ENCODE data around the gene STN1. TPM values are rescaled to one million over a fixed set of nuclear protein-coding genes. Genes with fewer than 3 reads are reported as not detected.

The STN1 gene
- total and polyA plus RNA-seq, 5 donors from 2014 or later, result 44.1 to 122 (median 106) TPM

DNA sequence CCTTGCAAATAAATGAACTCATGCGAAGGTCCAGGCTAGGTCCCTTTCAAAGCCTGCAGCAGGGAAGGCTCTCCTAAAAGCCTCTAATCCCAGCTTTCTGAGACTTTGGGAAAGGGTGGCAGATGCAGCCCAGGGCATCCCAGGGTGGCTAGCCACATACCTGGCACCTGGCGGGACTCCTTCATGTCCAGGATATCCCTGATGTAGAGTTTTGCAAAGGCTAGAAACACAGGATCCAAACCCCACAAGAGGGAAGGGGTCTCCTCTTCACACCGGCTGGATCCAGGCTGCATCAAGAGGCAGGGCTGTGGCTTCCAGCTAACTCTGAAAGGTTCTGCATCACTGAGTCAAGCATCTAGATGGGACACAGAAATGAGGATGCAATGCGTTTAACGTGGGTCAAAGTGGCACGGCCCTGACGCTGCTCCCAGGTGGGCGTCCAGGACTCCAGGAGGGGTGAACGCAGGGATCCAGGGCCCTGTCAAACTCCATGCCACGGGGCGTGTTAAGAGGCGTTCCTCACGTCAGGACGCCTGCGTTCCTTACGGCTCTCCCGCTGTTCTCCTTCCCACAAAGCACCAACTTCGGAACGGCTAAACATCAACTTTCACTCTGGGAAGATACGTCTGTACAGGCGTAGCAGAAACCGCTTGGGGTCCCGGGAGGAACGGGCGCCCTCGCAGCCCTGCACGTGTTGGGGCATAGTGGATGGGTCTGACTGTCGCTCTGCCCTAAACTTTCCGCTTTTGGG lies 507 bp downstream of the STN1 start:
- ATAC-seq (ENCODE audit: low read depth in 2 of 2) (no peak), DNase-seq (no peak)
- H3K9me3 Mint-ChIP-seq, result no peaks in the 10 kb centered on the region
- peak overlapping the region; percentile 94 for H3K4me3 ChIP-seq (ENCODE audit: low read depth, low read length)
- peak overlapping the region; percentile 91 for H3K27ac ChIP-seq (ENCODE audit: insufficient read depth, low read length, poor library complexity, severe bottlenecking)
- H3K36me3 Mint-ChIP-seq, result peaks cover 19% of the 10 kb centered on the region
- H3K4me1 Mint-ChIP-seq, result peaks cover 12 to 54% (median 28%) of the 10 kb centered on the region in 4 donors
- peak overlapping the region; percentile 97 to 99 (median 98) for H3K27ac Mint-ChIP-seq
- H3K4me3 Mint-ChIP-seq, result peak overlapping the region; percentile 95 to 99 (median 97)
- no peaks in the 10 kb centered on the region for H3K27me3 ChIP-seq (ENCODE audit: control insufficient read depth, insufficient read depth, low read length)
- no peaks in the 10 kb centered on the region for H3K27me3 Mint-ChIP-seq
- peaks cover 0 to 8% of the 10 kb centered on the region in 2 experiments for H3K9me3 ChIP-seq (ENCODE audit: control insufficient read depth in 2 of 2, low read length in 2 of 2)
- peaks cover 57% of the 10 kb centered on the region for H3K4me1 ChIP-seq (ENCODE audit: control insufficient read depth, insufficient read depth, low read length, poor library complexity, severe bottlenecking)
- no peaks in the 10 kb centered on the region for H3K36me3 ChIP-seq (ENCODE audit: control insufficient read depth, insufficient read depth, low read length)

DNA sequence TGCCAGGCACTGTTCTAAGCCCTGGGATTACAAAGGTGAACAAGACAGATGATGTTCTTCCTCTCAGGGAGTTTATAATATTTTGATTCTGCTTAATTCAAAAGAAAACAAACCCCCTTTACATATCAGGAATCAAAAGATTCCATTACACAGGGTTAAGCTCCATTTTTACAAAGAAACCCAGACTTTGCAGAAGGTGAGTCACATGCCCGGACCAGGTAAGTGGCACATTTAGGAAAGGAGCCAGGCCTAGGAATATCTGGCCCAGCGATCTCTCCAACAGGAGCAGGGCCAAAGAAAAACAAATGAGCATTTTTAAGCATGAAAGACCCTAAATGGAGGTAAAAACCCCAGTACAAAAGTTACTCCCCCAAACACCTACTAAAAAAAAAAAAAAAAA lies 1.1 kb downstream of the STN1 start:
- H3K9me3 Mint-ChIP-seq, result no peaks in the 10 kb centered on the region
- Histone ChIP-seq H3K27me3 (ENCODE audit: control insufficient read depth, insufficient read depth, low read length) (no peaks in the 10 kb centered on the region), H3K9me3 (ENCODE audit: control insufficient read depth in 2 of 2, low read length in 2 of 2) (peaks cover 0 to 8% of the 10 kb centered on the region in 2 experiments), H3K27ac (ENCODE audit: insufficient read depth, low read length, poor library complexity, severe bottlenecking) (peak overlapping the region; percentile 91), H3K4me3 (ENCODE audit: low read depth, low read length) (peak overlapping the region; percentile 94), H3K4me1 (ENCODE audit: control insufficient read depth, insufficient read depth, low read length, poor library complexity, severe bottlenecking) (peaks cover 63% of the 10 kb centered on the region), H3K36me3 (ENCODE audit: control insufficient read depth, insufficient read depth, low read length) (no peaks in the 10 kb centered on the region)
- H3K4me3 Mint-ChIP-seq, result peak overlapping the region; percentile 95 to 99 (median 97)
- peak overlapping the region; percentile 97 to 99 (median 98) for H3K27ac Mint-ChIP-seq
- no peak for ATAC-seq (ENCODE audit: low read depth in 2 of 2)
- H3K36me3 Mint-ChIP-seq, result peaks cover 19% of the 10 kb centered on the region
- peaks cover 12 to 60% (median 32%) of the 10 kb centered on the region in 4 donors for H3K4me1 Mint-ChIP-seq
- no peaks in the 10 kb centered on the region for H3K27me3 Mint-ChIP-seq
- DNase-seq, result peak in 1 of 3 donors; percentile 25

DNA sequence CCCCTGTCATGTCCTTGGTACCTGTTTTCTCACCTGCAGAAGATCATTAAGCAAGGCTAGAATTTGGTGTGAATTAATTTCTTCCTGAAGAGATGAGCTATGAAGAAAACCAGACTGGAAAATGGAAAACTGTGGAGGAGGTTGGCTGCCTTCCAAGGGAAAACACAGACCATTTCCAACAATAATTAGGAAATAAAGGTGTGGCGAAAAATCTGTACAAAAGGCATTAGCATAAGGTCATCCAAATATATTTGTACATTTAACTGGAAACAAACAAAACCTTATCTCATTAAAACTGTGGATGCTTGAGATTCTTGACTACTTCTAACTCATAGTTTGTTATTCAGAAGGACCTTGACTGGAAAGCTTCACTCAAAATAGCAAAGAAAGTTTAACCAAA lies 1.7 kb downstream of the STN1 start:
- Mint-ChIP-seq H3K27ac (peak overlapping the region; percentile 97 to 99 (median 98)), H3K9me3 (no peaks in the 10 kb centered on the region), H3K36me3 (peaks cover 19% of the 10 kb centered on the region), H3K4me1 (peaks cover 17 to 67% (median 37%) of the 10 kb centered on the region in 4 donors), H3K4me3 (peak overlapping the region; percentile 95 to 99 (median 97)), H3K27me3 (no peaks in the 10 kb centered on the region)
- ATAC-seq (ENCODE audit: low read depth in 2 of 2) (no peak), DNase-seq (no peak)
- Histone ChIP-seq H3K4me3 (ENCODE audit: low read depth, low read length) (peak overlapping the region; percentile 94), H3K27me3 (ENCODE audit: control insufficient read depth, insufficient read depth, low read length) (no peaks in the 10 kb centered on the region), H3K9me3 (ENCODE audit: control insufficient read depth in 2 of 2, low read length in 2 of 2) (peaks cover 0 to 8% of the 10 kb centered on the region in 2 experiments), H3K36me3 (ENCODE audit: control insufficient read depth, insufficient read depth, low read length) (no peaks in the 10 kb centered on the region), H3K27ac (ENCODE audit: insufficient read depth, low read length, poor library complexity, severe bottlenecking) (peak overlapping the region; percentile 91), H3K4me1 (ENCODE audit: control insufficient read depth, insufficient read depth, low read length, poor library complexity, severe bottlenecking) (peaks cover 69% of the 10 kb centered on the region)

DNA sequence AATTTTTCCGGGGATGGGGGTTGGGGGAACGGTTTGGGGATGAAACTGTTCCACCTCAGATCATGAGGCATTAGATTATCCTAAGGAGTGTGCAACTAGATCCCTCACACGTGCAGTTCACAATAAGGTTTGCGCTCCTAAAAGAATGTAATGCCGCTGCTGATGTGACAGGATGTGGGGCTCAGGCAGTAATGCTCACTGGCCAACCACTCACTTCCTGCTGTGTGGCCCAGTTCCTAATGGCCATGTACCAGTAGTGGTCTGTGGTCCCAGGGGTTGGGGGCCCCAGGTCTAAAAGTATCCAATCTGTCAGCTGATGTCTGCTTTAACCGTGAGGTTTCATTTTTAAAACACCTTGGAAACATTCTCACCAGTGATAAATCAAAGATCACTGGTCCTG lies 2.2 kb downstream of the STN1 start:
- H3K9me3 ChIP-seq (ENCODE audit: control insufficient read depth in 2 of 2, low read length in 2 of 2), result peaks cover 0 to 8% of the 10 kb centered on the region in 2 experiments
- peak overlapping the region; percentile 94 for H3K4me3 ChIP-seq (ENCODE audit: low read depth, low read length)
- peak overlapping the region; percentile 95 to 99 (median 97) for H3K4me3 Mint-ChIP-seq
- H3K27me3 Mint-ChIP-seq, result no peaks in the 10 kb centered on the region
- H3K27ac Mint-ChIP-seq, result peak overlapping the region; percentile 97 to 99 (median 98)
- H3K27ac ChIP-seq (ENCODE audit: insufficient read depth, low read length, poor library complexity, severe bottlenecking), result peak overlapping the region; percentile 91
- H3K27me3 ChIP-seq (ENCODE audit: control insufficient read depth, insufficient read depth, low read length), result no peaks in the 10 kb centered on the region
- peak; percentile 19 to 74 (median 45) for DNase-seq
- H3K4me1 ChIP-seq (ENCODE audit: control insufficient read depth, insufficient read depth, low read length, poor library complexity, severe bottlenecking), result peaks cover 73% of the 10 kb centered on the region
- no peaks in the 10 kb centered on the region for H3K36me3 ChIP-seq (ENCODE audit: control insufficient read depth, insufficient read depth, low read length)
- peaks cover 21 to 71% (median 40%) of the 10 kb centered on the region in 4 donors for H3K4me1 Mint-ChIP-seq
- H3K36me3 Mint-ChIP-seq, result peaks cover 19% of the 10 kb centered on the region
- no peaks in the 10 kb centered on the region for H3K9me3 Mint-ChIP-seq
- no peak for ATAC-seq (ENCODE audit: low read depth in 2 of 2)

DNA sequence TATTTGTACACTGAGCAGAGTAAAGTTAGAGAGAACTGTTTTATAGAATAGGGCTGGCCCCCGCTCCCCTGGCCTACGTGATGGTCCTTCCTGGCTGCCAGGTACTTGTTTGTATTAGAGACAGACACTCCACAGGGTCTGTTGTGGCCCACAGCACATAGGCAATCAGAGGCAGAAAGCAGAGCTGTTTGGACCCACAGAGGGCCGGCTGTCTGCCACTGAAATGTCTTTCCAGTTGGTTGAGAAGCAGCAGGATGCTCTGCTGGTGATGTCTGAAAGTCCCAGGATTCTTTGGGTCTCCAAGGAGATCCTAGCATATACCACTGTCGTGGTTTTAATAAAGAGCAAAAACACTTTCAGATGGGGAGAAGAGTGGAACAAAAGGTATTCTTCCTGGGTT lies 5.2 kb downstream of the STN1 start:
- H3K4me3 ChIP-seq (ENCODE audit: low read depth, low read length), result peak overlapping the region; percentile 89
- H3K27ac Mint-ChIP-seq, result peak overlapping the region; percentile 98 to 100 (median 98)
- H3K9me3 Mint-ChIP-seq, result no peaks in the 10 kb centered on the region
- no peaks in the 10 kb centered on the region for H3K36me3 ChIP-seq (ENCODE audit: control insufficient read depth, insufficient read depth, low read length)
- peak overlapping the region; percentile 91 for H3K27ac ChIP-seq (ENCODE audit: insufficient read depth, low read length, poor library complexity, severe bottlenecking)
- H3K4me1 Mint-ChIP-seq, result peaks cover 40 to 83% (median 58%) of the 10 kb centered on the region in 4 donors
- H3K36me3 Mint-ChIP-seq, result peaks cover 23% of the 10 kb centered on the region
- H3K9me3 ChIP-seq (ENCODE audit: control insufficient read depth in 2 of 2, low read length in 2 of 2), result peaks cover 0 to 8% of the 10 kb centered on the region in 2 experiments
- no peaks in the 10 kb centered on the region for H3K27me3 Mint-ChIP-seq
- H3K4me1 ChIP-seq (ENCODE audit: control insufficient read depth, insufficient read depth, low read length, poor library complexity, severe bottlenecking), result peaks cover 94% of the 10 kb centered on the region
- no peak for DNase-seq
- ATAC-seq (ENCODE audit: low read depth in 2 of 2), result no peak
- peak overlapping the region; percentile 74 to 93 (median 80) for H3K4me3 Mint-ChIP-seq
- H3K27me3 ChIP-seq (ENCODE audit: control insufficient read depth, insufficient read depth, low read length), result no peaks in the 10 kb centered on the region

DNA sequence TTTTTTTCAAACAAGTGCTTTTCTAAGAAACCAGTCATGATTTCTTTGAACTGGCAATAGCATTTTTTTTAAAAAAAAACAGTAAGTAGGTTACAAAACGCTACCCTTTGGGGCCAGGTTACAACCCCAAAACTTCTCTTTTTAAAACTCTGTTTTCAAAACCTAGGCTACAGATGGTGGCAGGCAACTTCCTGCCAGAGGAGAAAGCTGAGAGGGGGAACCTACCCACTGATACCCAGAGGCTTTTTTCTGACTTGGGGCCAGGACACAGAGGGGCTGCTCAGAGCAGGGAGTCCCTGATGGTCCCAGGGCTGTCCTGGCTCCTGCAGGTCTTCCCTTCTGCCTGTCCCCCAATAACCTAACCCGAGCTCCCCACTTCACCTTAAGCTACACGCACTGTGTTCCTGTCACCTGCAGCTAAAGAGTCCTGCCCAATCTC lies 6.9 kb downstream of the STN1 start:
- Mint-ChIP-seq H3K4me1 (peaks cover 40 to 93% (median 58%) of the 10 kb centered on the region in 4 donors), H3K4me3 (peak overlapping the region; percentile 74 to 96 (median 80)), H3K9me3 (no peaks in the 10 kb centered on the region), H3K27me3 (no peaks in the 10 kb centered on the region), H3K27ac (peak overlapping the region; percentile 98 to 100 (median 98)), H3K36me3 (peaks cover 21% of the 10 kb centered on the region)
- ATAC-seq (ENCODE audit: low read depth in 2 of 2) (peak; percentile 82 to 84), DNase-seq (peak; percentile 32 to 93 (median 85))
- Histone ChIP-seq H3K36me3 (ENCODE audit: control insufficient read depth, insufficient read depth, low read length) (peaks cover 2% of the 10 kb centered on the region), H3K4me1 (ENCODE audit: control insufficient read depth, insufficient read depth, low read length, poor library complexity, severe bottlenecking) (peaks cover 90% of the 10 kb centered on the region), H3K9me3 (ENCODE audit: control insufficient read depth in 2 of 2, low read length in 2 of 2) (peaks cover 0 to 8% of the 10 kb centered on the region in 2 experiments), H3K27ac (ENCODE audit: insufficient read depth, low read length, poor library complexity, severe bottlenecking) (peak overlapping the region; percentile 91), H3K4me3 (ENCODE audit: low read depth, low read length) (peak overlapping the region; percentile 89), H3K27me3 (ENCODE audit: control insufficient read depth, insufficient read depth, low read length) (no peaks in the 10 kb centered on the region)

DNA sequence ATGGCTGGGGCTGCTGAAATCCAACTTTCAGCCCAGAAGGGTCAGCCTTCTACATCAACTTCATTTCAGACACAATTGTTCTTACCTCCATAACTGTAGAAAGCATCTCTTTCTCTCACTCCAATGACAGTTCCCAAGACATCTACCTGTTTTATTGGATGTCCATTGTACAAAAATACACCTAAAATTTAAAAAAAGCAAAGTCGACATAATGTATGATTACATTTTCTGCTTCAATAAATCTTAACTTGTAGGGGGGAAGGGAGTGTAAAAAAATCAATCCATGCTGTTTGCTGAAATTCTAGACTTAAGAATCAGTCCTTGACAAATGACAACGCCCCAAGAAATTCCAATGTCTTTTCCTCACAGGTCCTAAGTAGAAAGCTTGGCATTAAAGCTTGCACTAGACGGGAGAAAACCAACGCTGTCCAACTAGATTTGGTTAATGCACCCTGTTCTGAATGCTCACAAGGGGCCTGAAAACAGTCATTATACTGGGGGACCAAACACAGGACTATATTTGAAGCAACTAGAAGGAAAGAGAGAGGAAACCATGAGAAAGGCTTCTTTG lies 7.5 kb downstream of the STN1 start:
- DNase-seq, result no peak
- peaks cover 4% of the 10 kb centered on the region for H3K36me3 ChIP-seq (ENCODE audit: control insufficient read depth, insufficient read depth, low read length)
- H3K36me3 Mint-ChIP-seq, result peaks cover 21% of the 10 kb centered on the region
- no peaks in the 10 kb centered on the region for H3K27me3 Mint-ChIP-seq
- no peak for ATAC-seq (ENCODE audit: low read depth in 2 of 2)
- peak overlapping the region; percentile 89 for H3K4me3 ChIP-seq (ENCODE audit: low read depth, low read length)
- H3K27me3 ChIP-seq (ENCODE audit: control insufficient read depth, insufficient read depth, low read length), result no peaks in the 10 kb centered on the region
- H3K9me3 ChIP-seq (ENCODE audit: control insufficient read depth in 2 of 2, low read length in 2 of 2), result peaks cover 0 to 8% of the 10 kb centered on the region in 2 experiments
- peaks cover 88% of the 10 kb centered on the region for H3K4me1 ChIP-seq (ENCODE audit: control insufficient read depth, insufficient read depth, low read length, poor library complexity, severe bottlenecking)
- peak overlapping the region; percentile 74 to 96 (median 80) for H3K4me3 Mint-ChIP-seq
- H3K9me3 Mint-ChIP-seq, result no peaks in the 10 kb centered on the region
- peaks cover 40 to 93% (median 58%) of the 10 kb centered on the region in 4 donors for H3K4me1 Mint-ChIP-seq
- peak overlapping the region; percentile 91 for H3K27ac ChIP-seq (ENCODE audit: insufficient read depth, low read length, poor library complexity, severe bottlenecking)
- peak overlapping the region; percentile 98 to 100 (median 98) for H3K27ac Mint-ChIP-seq
